HepG2 (cell line): ENCODE data around the gene GPR17. TPM values are rescaled to one million over a fixed set of nuclear protein-coding genes. Genes with fewer than 3 reads are reported as not detected.

Source experiments
- ATAC-seq: fragments of 200-7000 bp; cut with Tn5 transposase; 3 replicates; pipeline ENCODE4 v1.9.1; 2020; ENCODE audit warnings: mild to moderate bottlenecking, moderate library complexity
- BruUV-seq: library from RNA; stranded (reverse); fragments of 400-500 nt; replicated peaks from 2 replicates; lab custom pipeline; 2021; lab: Mats Ljungman, UMichigan
- CTCF ChIA-PET: fragments of 300-600 bp; formaldehyde crosslinking; extraction: SDS; loops from one replicate; lab custom pipeline; 2021; ENCODE audit warnings: low total read pairs, inconsistent platforms, low intra/inter-chr PET ratio; lab: Yijun Ruan, JAX
- POLR2A ChIA-PET: fragments of 350-600 bp; sonication (Branson Sonifier 250); formaldehyde crosslinking; loops from one replicate; lab custom pipeline; 2020; ENCODE audit warnings: antibody characterized with exemption, inconsistent platforms; lab: Yijun Ruan, JAX
- DNase-seq: peaks from one replicate; pipeline ENCODE4 v3.0.0-alpha.2; 2015; ENCODE audit warnings: low spot score
- FAIRE-seq: peaks from 3 replicates; lab custom pipeline; 2011; peaks lifted over from hg19 to GRCh38; lab: Jason Lieb, UNC
- H2AFZ ChIP-seq: one replicate; pipeline ENCODE4 v1.6.1; 2011; ENCODE audit warnings: low read length, inconsistent platforms
- H3K27ac ChIP-seq: fragments of 300-600 bp; 3 replicates; pipeline ENCODE4 v1.8.0; 2011; ENCODE audit warnings: mixed run types, mild to moderate bottlenecking, mixed read lengths, low read length, inconsistent platforms; ENCODE audit not compliant: insufficient read depth; ENCODE audit errors: extremely low read length
- H3K27me3 ChIP-seq, 2 experiments: fragments of 200-600 bp in 1 of 2; 2 replicates in 1 of 2; 3 replicates in 1 of 2; pipeline versions ENCODE4 v1.6.0 to v1.8.0; 2011; ENCODE audit warnings: low read length in 2 of 2, mild to moderate bottlenecking in 2 of 2, moderate library complexity in 2 of 2, inconsistent platforms in 1 of 2; ENCODE audit not compliant: insufficient read depth in 2 of 2, control insufficient read depth in 1 of 2
- H3K36me3 ChIP-seq, 2 experiments: fragments of 200-600 bp in 1 of 2; replicated peaks in 1 of 2; 2 replicates in 1 of 2; 3 replicates in 1 of 2; pipeline versions ENCODE4 v1.5.1 to v1.8.0; 2011; ENCODE audit warnings: low read length in 2 of 2, inconsistent platforms in 1 of 2; ENCODE audit not compliant: insufficient read depth in 2 of 2, control insufficient read depth in 1 of 2
- H3K4me1 ChIP-seq: 2 replicates; pipeline ENCODE4 v1.5.1; 2012; ENCODE audit warnings: low read length, inconsistent platforms; ENCODE audit not compliant: insufficient read depth
- H3K4me2 ChIP-seq: 2 replicates; pipeline ENCODE4 v1.6.0; 2011; ENCODE audit warnings: low read depth, low read length, inconsistent platforms
- H3K4me3 ChIP-seq, 3 experiments: fragments of 200-600 bp in 1 of 3; sonication (generic), shearing (Covaris generic) in 1 of 3; replicated peaks in 1 of 3; 2 replicates each; pipeline ENCODE4 v1.5.1; 2011 to 2016; ENCODE audit warnings: low read length in 3 of 3, inconsistent platforms in 2 of 3, low read depth in 2 of 3, mild to moderate bottlenecking in 2 of 3, control low read depth in 1 of 3, mixed read lengths in 1 of 3; ENCODE audit not compliant: insufficient read depth in 1 of 3
- H3K79me2 ChIP-seq: one replicate; pipeline ENCODE4 v1.6.1; 2011; ENCODE audit warnings: low read length, inconsistent platforms; ENCODE audit not compliant: insufficient read depth
- H3K9ac ChIP-seq: 2 replicates; pipeline ENCODE4 v1.6.0; 2011; ENCODE audit warnings: mild to moderate bottlenecking, low read depth, low read length, inconsistent platforms; ENCODE audit not compliant: insufficient read depth
- H3K9me3 ChIP-seq: 2 replicates; pipeline ENCODE4 v1.5.1; 2012; ENCODE audit warnings: mild to moderate bottlenecking, low read length
- H4K20me1 ChIP-seq: 2 replicates; pipeline ENCODE4 v1.6.0; 2011; ENCODE audit warnings: inconsistent platforms, mild to moderate bottlenecking, low read length, moderate library complexity; ENCODE audit not compliant: insufficient read depth
- BCL6 ChIP-seq: IDR thresholded peaks from 2 replicates; pipeline ENCODE4 v1.6.1; 2016; ENCODE audit warnings: missing genetic modification reagents, missing compliant biosample characterization
- CBFB ChIP-seq: sonication (generic); formaldehyde crosslinking; IDR thresholded peaks from 2 replicates; pipeline ENCODE4 v1.4.0; 2020; ENCODE audit warnings: missing genetic modification reagents
- DBP ChIP-seq: sonication (generic); formaldehyde crosslinking; IDR thresholded peaks from 2 replicates; pipeline ENCODE4 v1.4.0; 2020; ENCODE audit warnings: missing genetic modification reagents; ENCODE audit errors: not compliant biosample characterization
- HES4 ChIP-seq: sonication (generic); formaldehyde crosslinking; IDR thresholded peaks from 2 replicates; pipeline ENCODE4 v1.9.0; 2021; ENCODE audit warnings: mild to moderate bottlenecking, missing genetic modification reagents, borderline replicate concordance
- HNF4A ChIP-seq: sonication (generic); formaldehyde crosslinking; IDR thresholded peaks from 2 replicates; pipeline ENCODE4 v1.4.0; 2020; ENCODE audit warnings: missing genetic modification reagents
- MIER2 ChIP-seq: IDR thresholded peaks from 2 replicates; pipeline ENCODE4 v1.6.1; 2016; ENCODE audit warnings: missing biosample characterization, missing genetic modification reagents
- MLX ChIP-seq: IDR thresholded peaks from 2 replicates; pipeline ENCODE4 v1.6.1; 2016
- NFIC ChIP-seq: IDR thresholded peaks from 2 replicates; pipeline ENCODE4 v1.6.1; 2012; ENCODE audit warnings: mild to moderate bottlenecking, low read length, inconsistent platforms
- PHB2 ChIP-seq: fragments of 450-650 bp; IDR thresholded peaks from 2 replicates; pipeline ENCODE4 v1.6.1; 2018; ENCODE audit not compliant: partially characterized antibody
- RFXAP ChIP-seq: sonication (generic); formaldehyde crosslinking; IDR thresholded peaks from 2 replicates; pipeline ENCODE4 v1.4.0; 2020; ENCODE audit warnings: missing genetic modification reagents, borderline replicate concordance
- RXRB ChIP-seq: IDR thresholded peaks from 2 replicates; pipeline ENCODE4 v1.6.1; 2016; ENCODE audit warnings: borderline replicate concordance, missing genetic modification reagents, missing compliant biosample characterization
- SATB2 ChIP-seq: sonication (generic); formaldehyde crosslinking; IDR thresholded peaks from 2 replicates; pipeline ENCODE4 v1.5.0; 2020; ENCODE audit warnings: missing genetic modification reagents
- SP5 ChIP-seq: IDR thresholded peaks from 2 replicates; pipeline ENCODE4 v1.6.1; 2016; ENCODE audit warnings: low read depth, borderline replicate concordance
- YEATS2 ChIP-seq: sonication (generic); formaldehyde crosslinking; IDR thresholded peaks from 2 replicates; pipeline ENCODE4 v1.4.0; 2020; ENCODE audit warnings: missing genetic modification reagents, borderline replicate concordance
- ZFP1 ChIP-seq: IDR thresholded peaks from 2 replicates; pipeline ENCODE4 v1.6.1; 2016
- ZNF263 ChIP-seq: sonication (generic); formaldehyde crosslinking; IDR thresholded peaks from 2 replicates; pipeline ENCODE4 v1.4.0; 2020; ENCODE audit warnings: missing genetic modification reagents
- ZNF30 ChIP-seq: sonication (generic); formaldehyde crosslinking; IDR thresholded peaks from 2 replicates; pipeline ENCODE4 v1.5.0; 2020; ENCODE audit warnings: mild to moderate bottlenecking, missing genetic modification reagents
- ZNF501 ChIP-seq: sonication (generic); formaldehyde crosslinking; IDR thresholded peaks from 2 replicates; pipeline ENCODE4 v1.5.1; 2020; ENCODE audit warnings: mild to moderate bottlenecking, moderate library complexity, missing genetic modification reagents
- ZNF558 ChIP-seq: sonication (generic); formaldehyde crosslinking; IDR thresholded peaks from 2 replicates; pipeline ENCODE4 v1.9.0; 2022; ENCODE audit warnings: mild to moderate bottlenecking, missing genetic modification reagents, borderline replicate concordance
- ZNF841 ChIP-seq: sonication (generic); formaldehyde crosslinking; IDR thresholded peaks from 2 replicates; pipeline ENCODE4 v1.8.1; 2023; ENCODE audit warnings: missing genetic modification reagents, borderline replicate concordance
- WGBS: methylation state at CpG from one replicate; pipeline ENCODE4 v1.1.6; 2017; ENCODE audit warnings: low lambda C conversion rate; 5-methylcytosine and 5-hydroxymethylcytosine counted together
- in situ Hi-C: cut with HindIII; loops from 2 replicates; pipeline ENCODE4 v1.10.0; 2017; ENCODE audit warnings: low pct_unique_long_range_greater_than_20kb; ENCODE audit not compliant: extremely low pct_ligation_motif_present
- intact Hi-C: fragments of 100-400 bp; cut with micrococcal nuclease; formaldehyde crosslinking; loops from one replicate; pipeline ENCODE4 v1.10.0; 2022; ENCODE audit not compliant: unreplicated experiment
- polyA plus RNA-seq, 8 experiments: library from polyadenylated mRNA; depleted of rRNA in 3 of 8; stranded (reverse) in 7 of 8; unstranded in 1 of 8; fragments of >200 nt; fragmentation: Illumina TruSeq in 4 of 8; extraction: Trizol in 4 of 8; gene quantifications; 2 replicates each; pipeline versions ENCODE4 v1.2.1 to v1.2.3, GENCODE V29; 2011 to 2016; ENCODE audit warnings: low read depth in 4 of 8, missing spikeins in 1 of 8, mixed read lengths in 1 of 8; ENCODE audit not compliant: insufficient read depth in 1 of 8
- total RNA-seq, 5 experiments: library from RNA; depleted of rRNA; stranded (reverse); fragments of >200 nt; fragmentation: Illumina TruSeq; extraction: Trizol; gene quantifications; 2 replicates each; pipeline ENCODE4 v1.2.3, GENCODE V29; 2016; ENCODE audit warnings: low read depth in 1 of 5
- TF ChIP-seq, protein P1 (sequence below): sonication (generic); formaldehyde crosslinking; IDR thresholded peaks from 2 replicates; pipeline ENCODE4 v1.5.1; 2020; ENCODE audit warnings: missing genetic modification reagents, mild to moderate bottlenecking, borderline replicate concordance

Gene GPR17
- total and polyA plus RNA-seq, 2 of the 13 experiments (the other 11 are each of a cell fraction or from before 2014, with no cell fraction given): not detected

DNA sequence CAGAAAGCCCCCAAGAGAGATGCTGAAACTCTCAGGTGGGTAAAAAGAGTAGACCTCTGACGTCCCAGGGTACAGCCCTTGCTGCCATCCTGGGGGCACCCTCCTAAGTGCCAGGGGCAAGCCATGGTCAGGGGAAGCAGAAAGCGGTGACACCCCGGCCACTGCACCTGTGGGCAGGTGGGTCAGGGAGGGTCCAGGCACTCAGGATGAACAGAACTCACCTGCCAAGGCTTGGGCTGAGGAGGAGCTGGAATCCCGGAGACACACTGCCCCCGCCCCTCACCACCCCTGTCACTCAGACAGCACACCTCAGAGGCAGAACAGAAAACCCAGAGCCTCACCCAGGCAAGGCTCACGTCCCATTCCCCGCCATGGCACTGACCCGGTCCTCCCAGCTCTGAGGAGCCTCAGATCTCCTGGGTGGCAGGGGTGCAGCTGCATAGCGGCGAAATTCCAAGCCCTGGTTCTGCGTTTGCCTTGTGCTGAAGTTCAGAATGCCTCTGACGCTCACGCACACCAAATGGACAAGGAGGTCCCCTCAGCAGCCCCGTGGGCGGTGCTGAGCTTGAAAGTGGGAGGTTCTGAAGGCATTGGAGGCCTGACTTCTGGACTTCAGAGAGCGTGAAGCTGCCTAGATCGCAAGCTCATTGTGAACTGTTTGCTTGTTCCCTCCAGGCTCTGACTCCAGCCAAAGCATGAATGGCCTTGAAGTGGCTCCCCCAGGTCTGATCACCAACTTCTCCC, 4.3 kb downstream of the GPR17 start:
- H3K4me1 ChIP-seq: peaks cover 57% of the 10 kb centered on the region
- no TSS peak for BruUV-seq
- POLR2A ChIA-PET: interaction anchor here (0.7 to 1.4 kb wide), 5 partner anchors 10 to 356 kb away, joined by 3 to 5 read pairs (median 3); partner anchors contain the start of genes ERCC3, IWS1 and SFT2D3
- FAIRE-seq (peak; percentile 40), DNase-seq (peak; percentile 36), ATAC-seq (peak; percentile 9)
- no peak overlapping the region for H3K27ac ChIP-seq
- CTCF ChIA-PET: interaction anchor here (0.7 to 2.0 kb wide), 2 partner anchors 9 to 59 kb away, joined by 3 to 41 read pairs; no protein-coding TSS in a partner anchor
- H3K4me2 ChIP-seq: peak overlapping the region; percentile 74
- WGBS: 1% methylated on average over 10 of the region's 17 CpGs
- H3K9me3 ChIP-seq: no peaks in the 10 kb centered on the region
- no peaks in the 10 kb centered on the region for H4K20me1 ChIP-seq
- H3K4me3 ChIP-seq: peak overlapping the region in 2 of 3 experiments; percentile 19 to 63; a peak in 3 of 6 replicates
- no peaks in the 10 kb centered on the region for H3K79me2 ChIP-seq
- H3K36me3 ChIP-seq: no peaks in the 10 kb centered on the region
- intact Hi-C loops: no loop called here
- in situ Hi-C loops: no loop called here
- peaks cover 10 to 75% of the 10 kb centered on the region in 2 experiments for H3K27me3 ChIP-seq
- H2AFZ ChIP-seq: no peak overlapping the region
- H3K9ac ChIP-seq: peak overlapping the region; percentile 14; the same call in 1 of the 2 replicates
- TF ChIP-seq ZNF558 (CRISPR knock-in tag) (no peak), ZNF841 (CRISPR knock-in tag) (no peak), CBFB (0 out of 2 replicates have a peak, but pooled peaks have one; percentile 6), DBP (CRISPR knock-in tag) (no peak), SATB2 (CRISPR knock-in tag) (no peak), SP5 (CRISPR knock-in tag) (no peak), ZNF30 (CRISPR knock-in tag) (no peak), RXRB (no peak), ZNF263 (CRISPR knock-in tag) (no peak), HES4 (0 out of 2 replicates have a peak, but pooled peaks have one; percentile 63), YEATS2 (CRISPR knock-in tag) (no peak), ZNF501 (peak; percentile 18; the same call in 1 of the 2 replicates), HNF4A (no peak), ZFP1 (CRISPR knock-in tag) (no peak), NFIC (no peak), MLX (CRISPR knock-in tag) (no peak), PHB2 (no peak), BCL6 (peak; percentile 5; the same call in 1 of the 2 replicates), RFXAP (CRISPR knock-in tag) (no peak), MIER2 (CRISPR knock-in tag) (0 out of 2 replicates have a peak, but pooled peaks have one; percentile 0)
- TF ChIP-seq, protein P1, sequence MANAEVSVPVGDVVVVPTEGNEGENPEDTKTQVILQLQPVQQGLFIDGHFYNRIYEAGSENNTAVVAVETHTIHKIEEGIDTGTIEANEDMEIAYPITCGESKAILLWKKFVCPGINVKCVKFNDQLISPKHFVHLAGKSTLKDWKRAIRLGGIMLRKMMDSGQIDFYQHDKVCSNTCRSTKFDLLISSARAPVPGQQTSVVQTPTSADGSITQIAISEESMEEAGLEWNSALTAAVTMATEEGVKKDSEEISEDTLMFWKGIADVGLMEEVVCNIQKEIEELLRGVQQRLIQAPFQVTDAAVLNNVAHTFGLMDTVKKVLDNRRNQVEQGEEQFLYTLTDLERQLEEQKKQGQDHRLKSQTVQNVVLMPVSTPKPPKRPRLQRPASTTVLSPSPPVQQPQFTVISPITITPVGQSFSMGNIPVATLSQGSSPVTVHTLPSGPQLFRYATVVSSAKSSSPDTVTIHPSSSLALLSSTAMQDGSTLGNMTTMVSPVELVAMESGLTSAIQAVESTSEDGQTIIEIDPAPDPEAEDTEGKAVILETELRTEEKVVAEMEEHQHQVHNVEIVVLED (CRISPR knock-in tag): no peak
